Ovary (tissue), 1 donor: ENCODE results near the gene ATP2B3.

Experiments
- EP300 ChIP-seq: sonication (generic); formaldehyde crosslinking; IDR thresholded peaks from one replicate; pipeline ENCODE4 v1.6.1; 2017; ENCODE audit warnings: antibody characterized with exemption
- POLR2A ChIP-seq: fragments of 450-650 bp; IDR thresholded peaks from one replicate; pipeline ENCODE4 v1.6.1; 2017; ENCODE audit warnings: antibody characterized with exemption, mild to moderate bottlenecking, moderate library complexity

GRCh38 chrX:153623310-153624029, 106.0 kb downstream of the ATP2B3 start:
- TF ChIP-seq POLR2A (no peak), EP300 (no peak)
